GM12878 (cell line): ENCODE data around the gene PRDM16. TPM values are rescaled to one million over a fixed set of nuclear protein-coding genes. Genes with fewer than 3 reads are reported as not detected.

ENCODE experiments used
- ATAC-seq: fragments of 200-7000 bp; cut with Tn5 transposase; 3 replicates; pipeline ENCODE4 v1.9.1; 2020; ENCODE audit warnings: mild to moderate bottlenecking, moderate library complexity
- BruUV-seq: library from RNA; stranded (reverse); fragments of 400-500 nt; replicated peaks from 2 replicates; lab custom pipeline; 2021; lab: Mats Ljungman, UMichigan
- CTCF ChIA-PET: fragments of 300-600 bp; sonication (Branson Sonifier 250); formaldehyde crosslinking; extraction: SDS; loops from one replicate; lab custom pipeline; 2021; ENCODE audit warnings: inconsistent platforms; lab: Yijun Ruan, JAX
- POLR2A ChIA-PET: fragments of 350-600 bp; formaldehyde crosslinking; extraction: SDS; loops from one replicate; lab custom pipeline; 2021; ENCODE audit warnings: inconsistent platforms; lab: Charles Lee
- RAD21 ChIA-PET: fragments of 300-600 bp; sonication (Branson Sonifier 250); formaldehyde crosslinking; loops from one replicate; lab custom pipeline; 2023; ENCODE audit warnings: antibody characterized with exemption; ENCODE audit not compliant: unreplicated experiment; lab: Charles Lee
- SMC1A ChIA-PET: fragments of 300-600 bp; sonication (Branson Sonifier 250); formaldehyde crosslinking; loops from one replicate; lab custom pipeline; 2023; ENCODE audit not compliant: unreplicated experiment, uncharacterized antibody; lab: Charles Lee
- DNase-seq: peaks from one replicate; pipeline ENCODE4 v3.0.0-alpha.2; 2011; ENCODE audit warnings: low read depth, low spot score
- FAIRE-seq: peaks from 3 replicates; lab custom pipeline; 2011; peaks lifted over from hg19 to GRCh38; lab: Jason Lieb, UNC
- H2AFZ ChIP-seq: 2 replicates; pipeline ENCODE4 v1.6.0; 2011; ENCODE audit warnings: low read depth, low read length, control low read depth; ENCODE audit not compliant: control insufficient read depth
- H3K27ac ChIP-seq: 2 replicates; pipeline ENCODE4 v1.5.1; 2011; ENCODE audit warnings: control low read depth; ENCODE audit not compliant: control insufficient read depth, insufficient read depth
- H3K27me3 ChIP-seq, 2 experiments: replicated peaks in 1 of 2; 2 replicates each; pipeline versions ENCODE4 v1.6.0 to v1.6.1; 2011; ENCODE audit warnings: low read length in 1 of 2; ENCODE audit not compliant: control insufficient read depth in 2 of 2, insufficient read depth in 2 of 2
- H3K36me3 ChIP-seq, 2 experiments: 2 replicates each; pipeline ENCODE4 v1.5.1; 2011; ENCODE audit warnings: low read length in 1 of 2; ENCODE audit not compliant: control insufficient read depth in 2 of 2, insufficient read depth in 2 of 2
- H3K4me1 ChIP-seq: 2 replicates; pipeline ENCODE4 v1.6.1; 2011; ENCODE audit warnings: mild to moderate bottlenecking, low read length, moderate library complexity, mixed read lengths; ENCODE audit not compliant: control insufficient read depth, insufficient read depth
- H3K4me2 ChIP-seq: 2 replicates; pipeline ENCODE4 v1.6.0; 2011; ENCODE audit warnings: control low read depth; ENCODE audit not compliant: control insufficient read depth, insufficient read depth
- H3K4me3 ChIP-seq: fragments of 200-600 bp; sonication (generic); 2 replicates; pipeline ENCODE4 v1.5.1; 2016
- H3K79me2 ChIP-seq: 2 replicates; pipeline ENCODE4 v1.6.0; 2011; ENCODE audit warnings: low read length; ENCODE audit not compliant: control insufficient read depth, insufficient read depth
- H3K9ac ChIP-seq: 2 replicates; pipeline ENCODE4 v1.8.0; 2011; ENCODE audit warnings: low read length, control low read depth, mixed read lengths; ENCODE audit not compliant: control insufficient read depth, insufficient read depth
- H3K9me3 ChIP-seq: replicated peaks from 3 replicates; pipeline ENCODE4 v1.5.1; 2011; ENCODE audit warnings: mild to moderate bottlenecking, low read length; ENCODE audit not compliant: control insufficient read depth, insufficient read depth
- H4K20me1 ChIP-seq: 2 replicates; pipeline ENCODE4 v1.6.0; 2011; ENCODE audit not compliant: control insufficient read depth, insufficient read depth
- ELK1 ChIP-seq: IDR thresholded peaks from 2 replicates; pipeline ENCODE4 v1.6.1; 2012; ENCODE audit warnings: low read depth, low read length, improper control_type of control experiment
- EP300 ChIP-seq, 2 experiments: fragments of 150-350 bp in 1 of 2; IDR thresholded peaks; 2 replicates each; pipeline ENCODE4 v1.6.1; 2011 to 2012; ENCODE audit warnings: low read depth in 2 of 2, low read length in 2 of 2, borderline replicate concordance in 1 of 2, improper control_type of control experiment in 1 of 2, inconsistent platforms in 1 of 2; ENCODE audit not compliant: control insufficient read depth in 1 of 2
- KAT2A ChIP-seq: conservative IDR thresholded peaks from 2 replicates; pipeline ENCODE4 v1.6.1; 2011; ENCODE audit warnings: low read depth, low read length; ENCODE audit not compliant: control insufficient read depth
- NBN ChIP-seq: fragments of 450-650 bp; IDR thresholded peaks from 2 replicates; pipeline ENCODE4 v1.6.1; 2016
- NFYA ChIP-seq: IDR thresholded peaks from 2 replicates; pipeline ENCODE4 v1.6.1; 2011; ENCODE audit warnings: low read depth, mild to moderate bottlenecking, low read length, improper control_type of control experiment, borderline replicate concordance
- RUNX3 ChIP-seq: IDR thresholded peaks from 2 replicates; pipeline ENCODE4 v1.6.1; 2012; ENCODE audit warnings: low read length, inconsistent platforms
- WGBS: methylation state at CpG from one replicate; pipeline ENCODE4 v1.1.6; 2016; ENCODE audit warnings: low lambda C conversion rate; ENCODE audit not compliant: insufficient replicate concordance, insufficient coverage; ENCODE audit errors: missing lambda C conversion rate; 5-methylcytosine and 5-hydroxymethylcytosine counted together
- in situ Hi-C: fragments of 300-500 bp; cut with MboI; formaldehyde crosslinking; loops from 9 replicates; pipeline ENCODE4 v1.14.3; 2018; ENCODE audit warnings: mixed read lengths
- intact Hi-C: fragments of 100-400 bp; cut with micrococcal nuclease; formaldehyde crosslinking; loops from one replicate; pipeline ENCODE4 v1.14.2; 2022; ENCODE audit not compliant: unreplicated experiment
- polyA plus RNA-seq, 11 experiments: library from polyadenylated mRNA; depleted of rRNA in 4 of 11; unstranded in 6 of 11; stranded (reverse) in 5 of 11; fragments of >200 nt; fragmentation: Nextera tagmentation in 4 of 11; fragmentation: Illumina TruSeq in 1 of 11; extraction: Ambion mirVana in 4 of 11; extraction: Trizol in 1 of 11; gene quantifications; 1 replicate in 1 of 11; 2 replicates in 10 of 11; pipeline versions ENCODE4 v1.2.1 to v1.2.3, GENCODE V29; 2011 to 2016; ENCODE audit warnings: inconsistent platforms in 2 of 11, missing spikeins in 2 of 11, low read depth in 1 of 11
- total RNA-seq, 4 experiments: library from RNA; depleted of rRNA in 3 of 4; stranded (reverse); fragments of >200 nt in 3 of 4; fragmentation: Illumina TruSeq in 1 of 4; extraction: Trizol in 1 of 4; gene quantifications; 2 replicates each; pipeline versions ENCODE4 v1.2.1 to v1.2.3, GENCODE V29; 2013 to 2021
- TF ChIP-seq, protein P1 (sequence below): fragments of 150-350 bp; IDR thresholded peaks from 2 replicates; pipeline ENCODE4 v1.6.1; 2014; ENCODE audit warnings: mild to moderate bottlenecking, low read depth, low read length
- TF ChIP-seq, protein P2 (sequence below): fragments of 450-650 bp; IDR thresholded peaks from 2 replicates; pipeline ENCODE4 v1.6.1; 2017; ENCODE audit warnings: mild to moderate bottlenecking, moderate library complexity

PRDM16 gene
- total and polyA plus RNA-seq, 10 of the 15 experiments (the other 5 are each of a cell fraction or from before 2014, with no cell fraction given): 0.03 TPM; not detected in 9

DNA sequence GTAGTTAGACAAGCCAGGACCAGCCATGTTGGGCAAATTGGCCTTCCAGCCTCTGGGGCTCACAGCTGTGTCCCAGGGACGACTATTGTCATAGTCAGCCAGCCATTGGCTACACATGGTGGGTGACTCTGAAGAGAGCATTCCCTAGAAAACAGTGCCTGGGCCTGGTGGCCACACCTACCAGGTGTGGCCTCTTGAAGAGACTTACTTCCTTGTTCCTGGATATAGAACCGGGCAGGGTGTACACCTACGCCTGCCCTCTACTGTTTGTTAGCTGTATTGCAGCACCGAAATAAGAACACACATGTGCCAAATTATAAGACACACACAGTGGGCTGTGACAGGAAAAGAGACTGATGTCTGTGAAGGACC lies 250.9 kb downstream of the PRDM16 start (continued):
- TF ChIP-seq, protein P1, sequence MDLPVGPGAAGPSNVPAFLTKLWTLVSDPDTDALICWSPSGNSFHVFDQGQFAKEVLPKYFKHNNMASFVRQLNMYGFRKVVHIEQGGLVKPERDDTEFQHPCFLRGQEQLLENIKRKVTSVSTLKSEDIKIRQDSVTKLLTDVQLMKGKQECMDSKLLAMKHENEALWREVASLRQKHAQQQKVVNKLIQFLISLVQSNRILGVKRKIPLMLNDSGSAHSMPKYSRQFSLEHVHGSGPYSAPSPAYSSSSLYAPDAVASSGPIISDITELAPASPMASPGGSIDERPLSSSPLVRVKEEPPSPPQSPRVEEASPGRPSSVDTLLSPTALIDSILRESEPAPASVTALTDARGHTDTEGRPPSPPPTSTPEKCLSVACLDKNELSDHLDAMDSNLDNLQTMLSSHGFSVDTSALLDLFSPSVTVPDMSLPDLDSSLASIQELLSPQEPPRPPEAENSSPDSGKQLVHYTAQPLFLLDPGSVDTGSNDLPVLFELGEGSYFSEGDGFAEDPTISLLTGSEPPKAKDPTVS: no peak
- no peak for TF ChIP-seq NBN
- no peak for TF ChIP-seq RUNX3
- TF ChIP-seq NFYA: no peak
- TF ChIP-seq KAT2A: no peak
- TF ChIP-seq, all 136 proteins: peak for 3

DNA sequence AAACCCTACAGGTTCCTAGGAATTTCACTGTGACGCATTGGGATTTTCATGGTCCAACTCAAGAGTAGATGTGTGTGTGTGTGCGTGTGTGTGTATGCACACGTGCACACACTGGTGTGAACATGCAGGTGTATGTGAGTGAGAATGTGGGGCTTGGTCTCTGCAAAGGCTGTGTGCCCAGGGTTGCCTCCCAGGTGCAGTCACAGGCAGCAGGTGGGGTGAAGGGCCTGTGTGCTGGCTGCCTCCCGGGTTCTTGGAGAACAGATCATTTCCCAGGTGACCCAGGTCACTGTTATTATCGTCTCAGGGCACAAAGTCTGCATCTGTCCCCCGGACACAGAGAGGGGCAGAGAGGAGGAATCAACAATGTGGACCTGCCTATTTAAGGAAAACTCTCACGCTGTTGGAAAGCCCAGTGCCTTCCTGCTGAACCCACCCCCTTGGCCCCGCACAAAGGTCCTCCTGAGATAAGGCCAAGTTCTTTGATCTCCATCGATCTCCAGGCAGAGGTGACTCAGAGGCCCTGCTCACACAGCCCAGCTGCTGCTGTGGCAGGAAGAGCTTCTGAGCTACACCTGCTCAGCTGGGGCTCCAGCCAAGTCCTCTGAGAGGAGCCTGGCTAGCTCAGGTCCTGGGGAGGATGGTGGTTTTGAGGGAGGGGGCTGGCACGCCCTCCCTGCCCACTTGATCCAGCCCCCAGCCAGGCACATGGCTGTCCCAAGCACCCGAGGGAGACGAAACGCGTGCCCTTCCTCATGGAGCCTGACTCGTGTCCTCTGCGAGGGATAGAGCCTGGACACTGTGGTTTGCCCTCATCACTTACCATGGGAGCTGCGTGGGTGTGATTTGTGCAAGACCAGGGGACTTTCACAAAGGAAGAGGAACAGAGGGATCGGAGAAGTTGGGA lies 251.5 kb downstream of the PRDM16 start:
- intact Hi-C loops (no loop called here), in situ Hi-C loops (no loop called here)
- ATAC-seq (no peak), DNase-seq (no peak), FAIRE-seq (no peak)
- RAD21 ChIA-PET: no interaction called here
- H3K36me3 ChIP-seq: no peaks in the 10 kb centered on the region
- H4K20me1 ChIP-seq: no peaks in the 10 kb centered on the region
- no peak for TF ChIP-seq KAT2A
- TF ChIP-seq ELK1: no peak
- no peak for TF ChIP-seq EP300 (IDR thresholded peaks at IDR 0.05; ENCODE audit: borderline replicate concordance in 1 of 2, control insufficient read depth in 1 of 2, low read depth in 2 of 2, low read length in 2 of 2)
- TF ChIP-seq, protein P2, sequence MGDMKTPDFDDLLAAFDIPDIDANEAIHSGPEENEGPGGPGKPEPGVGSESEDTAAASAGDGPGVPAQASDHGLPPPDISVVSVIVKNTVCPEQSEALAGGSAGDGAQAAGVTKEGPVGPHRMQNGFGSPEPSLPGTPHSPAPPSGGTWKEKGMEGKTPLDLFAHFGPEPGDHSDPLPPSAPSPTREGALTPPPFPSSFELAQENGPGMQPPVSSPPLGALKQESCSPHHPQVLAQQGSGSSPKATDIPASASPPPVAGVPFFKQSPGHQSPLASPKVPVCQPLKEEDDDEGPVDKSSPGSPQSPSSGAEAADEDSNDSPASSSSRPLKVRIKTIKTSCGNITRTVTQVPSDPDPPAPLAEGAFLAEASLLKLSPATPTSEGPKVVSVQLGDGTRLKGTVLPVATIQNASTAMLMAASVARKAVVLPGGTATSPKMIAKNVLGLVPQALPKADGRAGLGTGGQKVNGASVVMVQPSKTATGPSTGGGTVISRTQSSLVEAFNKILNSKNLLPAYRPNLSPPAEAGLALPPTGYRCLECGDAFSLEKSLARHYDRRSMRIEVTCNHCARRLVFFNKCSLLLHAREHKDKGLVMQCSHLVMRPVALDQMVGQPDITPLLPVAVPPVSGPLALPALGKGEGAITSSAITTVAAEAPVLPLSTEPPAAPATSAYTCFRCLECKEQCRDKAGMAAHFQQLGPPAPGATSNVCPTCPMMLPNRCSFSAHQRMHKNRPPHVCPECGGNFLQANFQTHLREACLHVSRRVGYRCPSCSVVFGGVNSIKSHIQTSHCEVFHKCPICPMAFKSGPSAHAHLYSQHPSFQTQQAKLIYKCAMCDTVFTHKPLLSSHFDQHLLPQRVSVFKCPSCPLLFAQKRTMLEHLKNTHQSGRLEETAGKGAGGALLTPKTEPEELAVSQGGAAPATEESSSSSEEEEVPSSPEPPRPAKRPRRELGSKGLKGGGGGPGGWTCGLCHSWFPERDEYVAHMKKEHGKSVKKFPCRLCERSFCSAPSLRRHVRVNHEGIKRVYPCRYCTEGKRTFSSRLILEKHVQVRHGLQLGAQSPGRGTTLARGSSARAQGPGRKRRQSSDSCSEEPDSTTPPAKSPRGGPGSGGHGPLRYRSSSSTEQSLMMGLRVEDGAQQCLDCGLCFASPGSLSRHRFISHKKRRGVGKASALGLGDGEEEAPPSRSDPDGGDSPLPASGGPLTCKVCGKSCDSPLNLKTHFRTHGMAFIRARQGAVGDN: no peak
- no TSS peak for BruUV-seq
- CTCF ChIA-PET: no interaction called here
- SMC1A ChIA-PET: no interaction called here
- H3K27me3 ChIP-seq: no peaks in the 10 kb centered on the region
- H3K79me2 ChIP-seq: no peaks in the 10 kb centered on the region
- H3K27ac ChIP-seq: no peak overlapping the region
- POLR2A ChIA-PET: no interaction called here
- H3K4me1 ChIP-seq: no peaks in the 10 kb centered on the region
- no peak overlapping the region for H3K9ac ChIP-seq
- H3K9me3 ChIP-seq: no peaks in the 10 kb centered on the region; the same call in 2 of the 3 replicates
- H2AFZ ChIP-seq: no peak overlapping the region
- WGBS: 20% methylated on average over 18 of the region's 18 CpGs
- no peak overlapping the region for H3K4me2 ChIP-seq
- H3K4me3 ChIP-seq: no peak overlapping the region
